Ishikawa (cell line): ENCODE data around the gene LMF1.

Experiments used
- CEBPB ChIP-seq: IDR thresholded peaks from 2 replicates; pipeline ENCODE4 v1.6.1; 2012
- CREB1 ChIP-seq: IDR thresholded peaks from 2 replicates; pipeline ENCODE4 v1.6.1; 2012; ENCODE audit warnings: low read depth
- EGR1 ChIP-seq: IDR thresholded peaks from 2 replicates; pipeline ENCODE4 v1.6.1; 2012
- EP300 ChIP-seq: IDR thresholded peaks from 2 replicates; pipeline ENCODE4 v1.6.1; 2012; ENCODE audit warnings: borderline replicate concordance
- FOXM1 ChIP-seq: IDR thresholded peaks from 2 replicates; pipeline ENCODE4 v1.6.1; 2012; ENCODE audit warnings: low read depth, borderline replicate concordance
- MAX ChIP-seq: IDR thresholded peaks from 2 replicates; pipeline ENCODE4 v1.6.1; 2012
- NFIC ChIP-seq: IDR thresholded peaks from 2 replicates; pipeline ENCODE4 v1.6.1; 2012
- RAD21 ChIP-seq: IDR thresholded peaks from 2 replicates; pipeline ENCODE4 v1.6.1; 2012; ENCODE audit warnings: low read depth
- REST ChIP-seq: IDR thresholded peaks from 2 replicates; pipeline ENCODE4 v1.6.1; 2012; ENCODE audit warnings: low read depth, mild to moderate bottlenecking
- TAF1 ChIP-seq: IDR thresholded peaks from 2 replicates; pipeline ENCODE4 v1.6.1; 2012; ENCODE audit warnings: low read depth, mild to moderate bottlenecking
- TCF12 ChIP-seq: IDR thresholded peaks from 2 replicates; pipeline ENCODE4 v1.6.1; 2012; ENCODE audit warnings: low read depth
- TEAD4 ChIP-seq: IDR thresholded peaks from 2 replicates; pipeline ENCODE4 v1.6.1; 2012
- USF1 ChIP-seq: IDR thresholded peaks from 2 replicates; pipeline ENCODE4 v1.6.1; 2012
- YY1 ChIP-seq: IDR thresholded peaks from 2 replicates; pipeline ENCODE4 v1.6.1; 2012; ENCODE audit warnings: low read depth
- ZBTB7A ChIP-seq: IDR thresholded peaks from 2 replicates; pipeline ENCODE4 v1.6.1; 2012; ENCODE audit warnings: low read depth

The LMF1 gene

GRCh38 chr16:943971-944370 lies 26.8 kb downstream of the LMF1 start:
- no peak for TF ChIP-seq EGR1

GRCh38 chr16:942436-943060 lies 28.2 kb downstream of the LMF1 start:
- no peak for TF ChIP-seq MAX

GRCh38 chr16:939941-940340 lies 30.8 kb downstream of the LMF1 start:
- no peak for TF ChIP-seq REST
- no peak for TF ChIP-seq TEAD4
- TF ChIP-seq TCF12: no peak
- no peak for TF ChIP-seq YY1
- TF ChIP-seq ZBTB7A: no peak
- no peak for TF ChIP-seq EGR1
- no peak for TF ChIP-seq TAF1
- TF ChIP-seq RAD21: no peak
- no peak for TF ChIP-seq USF1
- TF ChIP-seq EP300: no peak
- no peak for TF ChIP-seq MAX
- no peak for TF ChIP-seq CREB1
- no peak for TF ChIP-seq CEBPB
- no peak for TF ChIP-seq FOXM1

- no peak for TF ChIP-seq TEAD4
- no peak for TF ChIP-seq CREB1
- no peak for TF ChIP-seq YY1
- no peak for TF ChIP-seq FOXM1
- TF ChIP-seq REST: no peak
- TF ChIP-seq MAX: no peak
- TF ChIP-seq TCF12: no peak
- TF ChIP-seq TAF1: no peak
- no peak for TF ChIP-seq ZBTB7A
- TF ChIP-seq CEBPB: no peak
- TF ChIP-seq EGR1: no peak
- no peak for TF ChIP-seq RAD21
- no peak for TF ChIP-seq USF1
These were observed 31.5 kb downstream of the LMF1 start for GRCh38 chr16:939311-939710.

- no peak for TF ChIP-seq CREB1
- no peak for TF ChIP-seq MAX
- no peak for TF ChIP-seq FOXM1
- no peak for TF ChIP-seq ZBTB7A
- no peak for TF ChIP-seq TCF12
- TF ChIP-seq RAD21: no peak
- TF ChIP-seq EP300: no peak
- TF ChIP-seq EGR1: no peak
- TF ChIP-seq YY1: no peak
These were observed 32.0 kb downstream of the LMF1 start for GRCh38 chr16:938752-939151.

- TF ChIP-seq TAF1 (no peak), CREB1 (no peak), MAX (no peak), ZBTB7A (no peak), REST (no peak), NFIC (no peak), USF1 (no peak), EP300 (no peak), FOXM1 (no peak), CEBPB (no peak), YY1 (no peak), EGR1 (no peak), RAD21 (no peak), TEAD4 (no peak)
These were observed 32.6 kb downstream of the LMF1 start for GRCh38 chr16:938136-938535.
